ENCODE results near the gene PRKAG1.
A peak's percentile ranks its signal among the peaks of the same experiment; 100 is the strongest.

The PRKAG1 gene

GRCh38 chr12:48961331-48961730, 57.2 kb downstream of the PRKAG1 start:
- Histone ChIP-seq H2AFZ (ENCODE audit: low read length, unreplicated experiment) (no peak overlapping the region), H3K4me3 (ENCODE audit: low read depth, low read length) (no peak overlapping the region), H3K27ac (ENCODE audit: low read depth, low read length) (no peak overlapping the region), H3K36me3 (ENCODE audit: insufficient read depth, low read length) (no peaks in the 10 kb centered on the region), H3K27me3 (ENCODE audit: insufficient read depth, low read length) (0 out of 2 replicates have a peak, but pooled peaks cover 4% of the 10 kb centered on the region), H3K4me1 (ENCODE audit: control insufficient read depth, insufficient read depth, low read length, unreplicated experiment) (no peaks in the 10 kb centered on the region), H3K79me2 (ENCODE audit: control insufficient read depth, insufficient read depth, low read length, unreplicated experiment) (peaks cover 4% of the 10 kb centered on the region)

DNA sequence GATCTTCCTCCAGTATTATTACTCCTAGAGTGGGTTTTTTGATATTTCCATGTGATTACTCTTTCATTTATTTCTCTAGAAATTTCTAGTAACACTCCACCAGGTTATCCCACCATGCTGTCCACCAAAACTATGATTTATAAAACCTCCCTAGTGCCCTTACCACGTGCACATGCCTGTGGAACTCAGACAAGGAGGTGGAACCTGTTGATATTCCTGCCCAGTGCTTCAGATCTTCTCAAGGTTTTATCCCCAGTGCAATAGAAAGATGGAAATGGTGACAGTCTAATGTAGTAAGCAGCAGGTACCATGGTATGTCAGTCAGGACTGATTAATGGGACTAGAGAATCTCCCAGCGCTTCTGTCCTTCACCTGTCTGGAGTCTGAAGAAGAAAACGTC, 57.7 kb downstream of the PRKAG1 start:
- no peak overlapping the region for H2AFZ ChIP-seq (ENCODE audit: low read length, unreplicated experiment)
- peaks cover 9% of the 10 kb centered on the region for H3K79me2 ChIP-seq (ENCODE audit: control insufficient read depth, insufficient read depth, low read length, unreplicated experiment)
- H3K27me3 ChIP-seq (ENCODE audit: insufficient read depth, low read length), result no peaks in the 10 kb centered on the region
- H3K27ac ChIP-seq (ENCODE audit: low read depth, low read length), result no peak overlapping the region
- H3K36me3 ChIP-seq (ENCODE audit: insufficient read depth, low read length), result no peaks in the 10 kb centered on the region
- H3K4me1 ChIP-seq (ENCODE audit: control insufficient read depth, insufficient read depth, low read length, unreplicated experiment), result peaks cover under 1% of the 10 kb centered on the region
- no peak overlapping the region for H3K4me3 ChIP-seq (ENCODE audit: low read depth, low read length)

- H3K27ac ChIP-seq (ENCODE audit: low read depth, low read length), result no peak overlapping the region
- peak overlapping the region; percentile 94 for H2AFZ ChIP-seq (ENCODE audit: low read length, unreplicated experiment)
These were observed 60.6 kb downstream of the PRKAG1 start for GRCh38 chr12:48958049-48958388.

GRCh38 chr12:48957141-48958048, 61.2 kb downstream of the PRKAG1 start, which contains the start of gene ARF3:
Gene ARF3 (minus strand): TSS chr12:48957487. CDS start chr12:48941095, 16,392 bp downstream.
- H3K79me2 ChIP-seq (ENCODE audit: control insufficient read depth, insufficient read depth, low read length, unreplicated experiment), result peaks cover 42% of the 10 kb centered on the region
- peak within 1 kb of the TSS; percentile 30; the same call in 1 of the 2 replicates for H3K27ac ChIP-seq (ENCODE audit: low read depth, low read length)
- peak within 1 kb of the TSS; percentile 81 for H3K4me3 ChIP-seq (ENCODE audit: low read depth, low read length)
- H2AFZ ChIP-seq (ENCODE audit: low read length, unreplicated experiment), result peak within 1 kb of the TSS; percentile 94
- H3K27me3 ChIP-seq (ENCODE audit: insufficient read depth, low read length), result no peaks in the 10 kb centered on the region
- peaks cover 8% of the 10 kb centered on the region; the same call in 1 of the 2 replicates for H3K36me3 ChIP-seq (ENCODE audit: insufficient read depth, low read length)
- peaks cover 9% of the 10 kb centered on the region for H3K4me1 ChIP-seq (ENCODE audit: control insufficient read depth, insufficient read depth, low read length, unreplicated experiment)

More at GRCh38 chr12:48958049-48958388, 60.6 kb downstream of the PRKAG1 start:
- H3K36me3 ChIP-seq (ENCODE audit: insufficient read depth, low read length), result peaks cover 3% of the 10 kb centered on the region; the same call in 1 of the 2 replicates
- H3K27me3 ChIP-seq (ENCODE audit: insufficient read depth, low read length), result no peaks in the 10 kb centered on the region
- H3K4me3 ChIP-seq (ENCODE audit: low read depth, low read length), result peak overlapping the region; percentile 81
- peaks cover 9% of the 10 kb centered on the region for H3K4me1 ChIP-seq (ENCODE audit: control insufficient read depth, insufficient read depth, low read length, unreplicated experiment)
- H3K79me2 ChIP-seq (ENCODE audit: control insufficient read depth, insufficient read depth, low read length, unreplicated experiment), result peaks cover 36% of the 10 kb centered on the region

- Histone ChIP-seq H3K36me3 (ENCODE audit: insufficient read depth, low read length) (peaks cover 12% of the 10 kb centered on the region; the same call in 1 of the 2 replicates), H3K27ac (ENCODE audit: low read depth, low read length) (peak overlapping the region; percentile 30; the same call in 1 of the 2 replicates), H3K27me3 (ENCODE audit: insufficient read depth, low read length) (no peaks in the 10 kb centered on the region), H3K79me2 (ENCODE audit: control insufficient read depth, insufficient read depth, low read length, unreplicated experiment) (peaks cover 48% of the 10 kb centered on the region), H3K4me1 (ENCODE audit: control insufficient read depth, insufficient read depth, low read length, unreplicated experiment) (peaks cover 9% of the 10 kb centered on the region), H3K4me3 (ENCODE audit: low read depth, low read length) (peak overlapping the region; percentile 81), H2AFZ (ENCODE audit: low read length, unreplicated experiment) (peak overlapping the region; percentile 87)
These were observed 62.1 kb downstream of the PRKAG1 start for GRCh38 chr12:48956279-48957140.

GRCh38 chr12:48954841-48955501, 63.6 kb downstream of the PRKAG1 start:
- Histone ChIP-seq H3K36me3 (ENCODE audit: insufficient read depth, low read length) (peaks cover 12% of the 10 kb centered on the region; the same call in 1 of the 2 replicates), H3K79me2 (ENCODE audit: control insufficient read depth, insufficient read depth, low read length, unreplicated experiment) (peaks cover 60% of the 10 kb centered on the region), H2AFZ (ENCODE audit: low read length, unreplicated experiment) (no peak overlapping the region), H3K27me3 (ENCODE audit: insufficient read depth, low read length) (no peaks in the 10 kb centered on the region), H3K4me3 (ENCODE audit: low read depth, low read length) (peak overlapping the region; percentile 81), H3K4me1 (ENCODE audit: control insufficient read depth, insufficient read depth, low read length, unreplicated experiment) (peaks cover 9% of the 10 kb centered on the region), H3K27ac (ENCODE audit: low read depth, low read length) (no peak overlapping the region)

GRCh38 chr12:48954061-48954460, 64.5 kb downstream of the PRKAG1 start:
- no peak overlapping the region for H2AFZ ChIP-seq (ENCODE audit: low read length, unreplicated experiment)
- H3K4me3 ChIP-seq (ENCODE audit: low read depth, low read length), result no peak overlapping the region
- no peak overlapping the region for H3K27ac ChIP-seq (ENCODE audit: low read depth, low read length)
- peaks cover 64% of the 10 kb centered on the region for H3K79me2 ChIP-seq (ENCODE audit: control insufficient read depth, insufficient read depth, low read length, unreplicated experiment)
- H3K4me1 ChIP-seq (ENCODE audit: control insufficient read depth, insufficient read depth, low read length, unreplicated experiment), result peaks cover 9% of the 10 kb centered on the region
- H3K27me3 ChIP-seq (ENCODE audit: insufficient read depth, low read length), result no peaks in the 10 kb centered on the region
- H3K36me3 ChIP-seq (ENCODE audit: insufficient read depth, low read length), result peaks cover 12% of the 10 kb centered on the region; the same call in 1 of the 2 replicates

DNA sequence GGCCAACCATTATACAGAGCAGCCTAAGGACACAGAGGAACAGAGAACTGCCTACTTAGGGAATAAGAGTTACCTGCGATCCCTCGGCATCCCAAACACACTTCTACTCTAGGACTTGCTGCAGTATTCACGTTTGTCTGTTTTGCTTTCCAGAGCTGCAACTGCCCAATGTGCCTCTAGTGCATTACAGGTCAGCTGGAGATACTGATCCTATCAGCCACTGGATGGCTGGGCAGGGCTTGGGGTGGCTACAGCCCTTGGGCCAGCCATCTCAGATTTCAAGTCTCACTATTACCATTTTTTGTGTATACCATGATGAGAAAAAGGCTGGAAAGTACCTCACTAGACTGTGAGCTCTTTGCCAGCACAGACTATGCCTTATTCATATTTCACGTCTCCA, 65.9 kb downstream of the PRKAG1 start:
- peaks cover 12% of the 10 kb centered on the region; the same call in 1 of the 2 replicates for H3K36me3 ChIP-seq (ENCODE audit: insufficient read depth, low read length)
- H3K79me2 ChIP-seq (ENCODE audit: control insufficient read depth, insufficient read depth, low read length, unreplicated experiment), result peaks cover 75% of the 10 kb centered on the region

More for the DNA sequence above, 65.9 kb downstream of the PRKAG1 start:
- Histone ChIP-seq H3K4me3 (ENCODE audit: low read depth, low read length) (no peak overlapping the region), H2AFZ (ENCODE audit: low read length, unreplicated experiment) (no peak overlapping the region), H3K27me3 (ENCODE audit: insufficient read depth, low read length) (no peaks in the 10 kb centered on the region), H3K27ac (ENCODE audit: low read depth, low read length) (no peak overlapping the region), H3K4me1 (ENCODE audit: control insufficient read depth, insufficient read depth, low read length, unreplicated experiment) (peaks cover 9% of the 10 kb centered on the region)

All from ACC112 (cell line).